GM21717 (cell line): ENCODE data around the gene SMG6.
"Not testable (repeated sequence)": the region's sequence is repeated elsewhere in the genome, so short reads cannot be mapped to it uniquely, and the experiment has no call there.

ENCODE experiments used
- ATAC-seq: cut with Tn5 transposase; IDR thresholded peaks from one replicate; pipeline ENCODE4 v1.9.1; 2021; ENCODE audit warnings: mild to moderate bottlenecking, moderate library complexity; ENCODE audit not compliant: unreplicated experiment

The SMG6 gene

DNA sequence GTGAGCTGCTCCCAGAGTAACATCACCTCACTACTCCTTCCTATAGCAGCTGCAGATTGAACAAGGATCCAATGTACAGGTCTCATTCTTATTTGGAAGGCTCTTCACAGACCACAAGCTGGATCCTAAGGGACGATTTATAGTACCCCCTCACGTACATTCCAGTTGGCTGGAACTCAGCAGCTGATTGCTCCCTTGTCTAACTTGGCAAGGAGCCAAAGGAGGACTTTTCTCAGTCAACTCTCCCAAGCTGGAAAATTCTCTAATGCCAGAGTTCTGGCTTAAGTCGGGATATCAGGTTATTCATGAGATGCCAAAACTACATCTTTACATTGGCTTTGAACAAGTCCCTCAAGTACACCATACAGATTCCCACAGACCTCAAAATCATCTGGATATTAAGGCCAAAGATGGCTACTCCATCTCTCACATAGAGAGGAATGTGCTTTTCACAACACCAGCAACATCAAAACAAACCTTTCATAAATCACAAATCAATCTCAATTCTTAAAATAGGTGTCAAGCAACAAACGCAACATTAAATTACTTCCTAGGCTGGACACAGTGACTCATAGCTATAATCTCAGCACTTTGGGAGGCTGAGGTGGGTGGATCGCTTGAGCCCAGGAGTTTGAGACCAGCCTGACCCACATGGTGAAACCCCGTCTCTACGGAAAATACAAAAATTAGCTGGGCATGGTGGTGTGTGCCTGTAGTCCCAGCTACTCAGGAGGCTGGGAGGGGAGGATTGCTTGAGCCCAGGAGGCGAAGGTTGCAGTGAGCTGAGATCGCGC, 39.3 kb downstream of the SMG6 start:
- no peak for ATAC-seq

DNA sequence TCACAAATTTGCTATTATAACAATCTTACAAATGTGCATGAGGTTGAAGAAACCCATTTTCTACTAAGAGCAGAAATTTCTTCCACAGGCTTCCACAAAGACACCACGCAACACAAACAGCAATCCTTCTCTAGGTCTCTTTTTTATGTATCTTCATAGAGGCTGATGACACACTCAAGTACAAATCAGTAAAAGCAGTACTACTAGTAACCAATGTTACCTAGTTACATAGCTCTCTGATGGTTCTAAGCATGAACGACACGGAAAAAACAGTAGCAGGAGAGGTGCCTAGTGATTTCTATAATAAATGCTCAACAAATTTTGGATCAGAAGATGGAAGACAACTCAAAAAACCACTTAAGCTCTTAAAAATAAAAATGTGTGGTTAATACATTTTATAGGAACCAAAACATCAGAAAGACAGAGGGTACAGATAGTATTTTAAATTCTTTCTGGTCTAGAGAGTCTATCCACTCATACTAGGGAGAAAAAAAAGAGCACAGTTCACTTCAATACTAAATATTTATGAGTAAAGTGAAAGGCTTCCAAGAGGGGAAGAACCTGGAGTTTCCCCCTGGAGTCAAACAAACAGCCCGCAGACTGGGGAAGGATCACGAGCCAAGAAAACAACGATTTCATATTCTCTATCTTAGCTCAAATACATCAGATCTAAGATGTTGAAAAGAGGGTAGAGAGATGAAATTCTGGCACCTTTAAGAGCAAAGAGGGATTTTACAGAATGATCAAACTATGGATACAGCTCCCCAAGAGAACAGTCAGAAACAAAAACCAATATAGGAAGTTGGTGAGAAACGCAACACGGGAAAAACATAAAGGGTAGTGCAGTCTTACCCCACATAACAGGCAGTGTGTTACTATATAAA, 40.2 kb downstream of the SMG6 start:
- no peak for ATAC-seq

DNA sequence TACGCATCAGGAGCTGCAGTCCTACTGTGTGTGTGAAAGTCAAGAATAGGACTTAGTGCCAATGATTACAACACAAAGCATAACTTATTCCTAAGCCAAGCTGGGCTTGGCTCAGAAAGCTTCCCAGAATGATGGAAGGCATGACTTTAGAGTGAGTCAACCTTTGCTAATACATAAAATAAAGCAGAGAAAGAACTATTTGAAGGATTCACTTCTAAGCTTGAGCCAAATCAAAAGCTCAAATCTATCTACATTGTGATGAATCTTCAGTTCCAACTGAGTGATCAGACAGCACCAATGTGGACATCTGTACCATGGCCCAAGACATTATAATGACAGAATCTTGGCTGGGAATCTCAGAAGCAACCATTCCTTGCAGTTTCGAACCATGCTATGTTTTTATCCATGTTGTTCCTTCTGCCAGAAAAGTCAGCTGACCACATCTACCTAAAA, 41.4 kb downstream of the SMG6 start:
- no peak for ATAC-seq

DNA sequence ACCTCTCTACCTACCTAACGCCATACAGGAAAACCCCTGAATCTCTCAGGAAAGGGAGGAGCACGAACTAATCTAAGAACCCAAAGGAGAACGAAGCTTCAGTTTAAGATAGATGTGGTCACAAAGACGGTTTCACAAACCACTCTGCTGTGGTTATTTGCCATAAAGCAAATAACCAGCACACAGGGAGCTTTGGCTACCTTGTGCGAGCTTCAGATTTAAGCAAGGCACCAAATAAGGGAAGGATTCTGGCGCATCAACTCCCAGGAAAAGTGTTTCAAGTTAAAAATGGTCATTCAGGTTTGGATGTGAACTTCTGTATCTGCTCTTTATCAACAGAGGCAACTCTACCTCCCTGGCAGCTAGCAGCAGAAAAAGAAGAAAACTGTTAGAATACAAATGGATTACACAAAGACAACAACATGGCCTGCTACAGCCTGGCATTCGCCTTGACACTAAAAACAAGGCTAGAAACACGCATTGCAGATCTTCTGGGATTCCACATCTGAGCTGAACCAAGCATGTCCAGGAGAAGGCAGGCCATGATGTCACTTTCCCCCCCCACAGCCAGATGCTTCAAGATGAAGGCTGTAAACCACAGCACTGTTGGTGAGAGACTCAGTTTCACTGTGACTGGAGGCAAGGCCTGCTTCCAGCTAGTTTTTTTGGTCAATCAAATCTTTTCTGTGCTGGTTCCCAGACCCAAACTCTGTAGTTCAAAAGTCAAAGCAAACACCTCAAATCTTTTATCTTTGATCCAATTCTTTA, 43.6 kb downstream of the SMG6 start:
- ATAC-seq: peak; percentile 69

DNA sequence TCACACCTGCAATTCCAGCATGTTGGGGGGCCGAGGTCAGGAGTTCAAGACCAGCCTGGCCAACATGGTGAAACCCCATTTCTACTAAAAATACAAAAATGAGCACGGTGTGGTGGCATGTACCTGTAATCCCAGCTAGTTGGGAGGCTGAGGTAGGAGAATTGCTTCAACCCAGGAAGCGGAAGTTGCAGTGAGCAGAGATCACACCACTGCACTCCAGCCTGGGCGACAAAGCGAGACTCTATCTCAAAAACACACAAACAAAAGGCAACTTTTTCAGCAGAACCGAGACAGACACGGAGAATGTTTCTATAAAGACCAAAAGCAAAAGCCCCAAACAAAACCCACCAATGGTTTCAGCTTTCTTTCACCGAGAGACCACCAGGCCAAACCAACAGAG, 44.8 kb downstream of the SMG6 start:
- ATAC-seq: not testable (repeated sequence)

DNA sequence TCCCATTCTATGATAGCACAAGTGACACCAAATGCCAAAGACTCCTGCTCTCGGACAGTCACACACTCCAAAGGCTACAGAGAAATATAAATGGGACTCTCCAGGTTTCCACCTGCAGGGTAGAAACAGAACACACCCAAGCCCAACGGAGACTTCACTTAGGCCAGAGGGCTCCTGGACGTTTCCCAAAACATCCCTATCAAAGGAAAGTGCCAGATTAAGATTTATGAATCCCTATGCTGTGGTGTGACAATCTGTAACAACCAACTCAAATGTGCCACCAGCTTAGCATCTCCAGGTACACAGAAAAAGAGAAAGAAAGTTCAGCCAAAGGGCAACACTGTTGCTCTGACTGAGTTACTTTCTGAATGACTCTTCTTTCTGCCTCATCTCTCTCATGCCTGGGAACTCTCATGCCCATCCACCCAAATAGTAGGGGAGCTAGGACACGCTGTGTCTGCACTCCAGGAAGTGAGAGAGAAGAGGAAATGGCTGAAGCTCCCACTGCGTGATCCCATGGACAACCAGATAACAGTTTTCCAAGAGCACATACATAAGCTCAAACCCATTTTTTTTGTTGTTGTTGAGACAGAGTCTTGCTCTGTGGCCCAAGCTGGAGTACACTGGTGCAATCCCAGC, 49.7 kb downstream of the SMG6 start:
- peak; percentile 84 for ATAC-seq

DNA sequence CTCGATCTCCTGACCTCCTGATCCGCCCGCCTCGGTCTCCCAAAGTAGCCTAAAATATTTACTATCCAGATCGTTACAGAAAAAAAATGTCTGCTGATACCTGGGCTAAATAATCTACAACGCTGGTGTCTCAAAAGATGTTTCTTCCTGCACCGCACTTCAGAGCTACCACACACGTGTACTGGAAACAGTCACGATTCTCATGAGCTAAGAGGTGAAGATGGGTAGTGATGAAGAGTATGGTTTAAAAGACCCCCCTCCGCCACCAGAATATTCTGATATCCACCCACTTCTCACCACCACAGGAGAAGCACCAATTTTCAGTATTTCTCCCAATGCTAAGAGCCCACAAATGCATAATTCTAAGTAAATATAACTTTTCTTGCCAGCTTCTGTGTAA, 50.2 kb downstream of the SMG6 start:
- no peak for ATAC-seq

DNA sequence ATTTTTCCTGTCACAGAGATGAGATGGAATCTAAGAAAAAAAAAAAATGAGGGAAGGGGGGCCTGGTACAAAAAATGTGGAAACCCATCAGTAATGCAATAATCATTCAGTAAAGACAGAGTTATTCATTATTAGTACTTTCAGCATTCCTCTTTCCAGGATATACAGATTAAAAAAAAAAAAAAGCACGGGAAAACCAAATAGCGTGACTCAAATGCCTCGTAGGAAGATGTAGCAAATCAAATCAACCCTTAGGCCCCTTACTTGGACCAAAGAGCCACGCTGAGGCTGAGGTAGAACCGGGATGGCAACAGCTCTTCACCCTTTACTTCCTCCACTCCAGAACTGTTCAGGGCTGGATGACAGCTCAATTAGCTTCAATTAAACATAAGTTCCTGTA, 52.5 kb downstream of the SMG6 start:
- no peak for ATAC-seq

DNA sequence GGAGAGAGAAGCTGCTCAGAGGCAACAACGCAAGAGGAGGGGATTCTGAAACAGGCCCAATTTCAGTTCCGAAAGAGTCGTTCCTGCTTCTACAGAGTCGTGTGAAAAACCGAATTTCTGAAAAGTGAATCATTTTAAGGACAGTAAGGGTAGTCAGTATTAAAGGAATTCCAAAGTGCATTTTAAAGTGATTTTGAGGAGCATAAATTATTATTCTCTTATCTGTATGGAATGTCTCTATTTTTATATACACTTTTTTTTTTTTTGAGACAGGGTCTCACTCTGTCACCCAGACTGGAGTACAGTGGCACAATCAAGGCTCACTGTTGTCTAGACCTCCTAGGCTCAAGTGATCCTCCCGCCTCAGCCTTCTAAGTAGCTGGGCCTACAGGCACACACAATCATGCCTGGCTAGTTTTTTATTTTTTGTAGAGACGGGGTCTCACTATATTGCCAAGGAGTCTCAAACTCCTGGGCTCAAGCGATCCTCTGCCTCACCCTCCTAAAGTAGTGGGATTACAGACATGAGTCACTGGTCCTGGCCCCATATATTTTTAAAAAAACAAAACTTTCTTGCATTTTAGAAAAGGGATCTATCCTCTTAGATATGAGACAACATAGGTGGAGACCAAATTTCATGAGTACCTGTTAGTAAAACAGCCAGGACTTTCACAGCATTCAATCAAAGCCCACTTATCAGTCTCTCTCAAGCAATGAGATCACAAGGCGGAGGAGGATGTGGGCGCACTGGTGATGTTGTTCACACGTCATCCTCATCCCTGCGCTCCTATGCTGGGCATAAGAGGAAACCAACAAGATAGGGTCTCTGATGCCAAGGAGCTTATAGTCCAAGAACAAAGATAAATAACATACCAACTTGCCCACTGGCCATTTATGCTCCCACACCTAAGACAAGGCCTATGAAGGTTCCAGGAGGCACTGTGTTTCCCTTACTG, 53.2 kb downstream of the SMG6 start:
- no peak for ATAC-seq

DNA sequence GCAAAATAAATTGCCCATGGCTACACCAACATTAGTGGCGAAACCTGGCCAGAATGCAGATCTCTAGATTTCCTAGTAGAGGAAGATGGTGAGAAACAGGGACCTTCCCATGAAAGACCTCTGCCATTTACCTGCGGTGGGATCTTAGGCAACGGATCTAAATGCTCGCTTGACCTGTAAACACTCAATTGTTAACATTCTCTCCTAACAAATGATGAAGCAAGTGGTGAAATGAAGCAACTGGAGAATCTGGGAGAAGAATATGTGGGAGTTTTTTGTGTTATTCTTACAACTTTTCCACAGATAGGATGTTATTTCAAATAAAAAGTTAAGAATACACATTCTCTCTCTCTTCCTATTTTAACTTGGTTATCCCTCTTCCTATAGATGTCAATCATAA, 56.6 kb downstream of the SMG6 start:
- no peak for ATAC-seq

DNA sequence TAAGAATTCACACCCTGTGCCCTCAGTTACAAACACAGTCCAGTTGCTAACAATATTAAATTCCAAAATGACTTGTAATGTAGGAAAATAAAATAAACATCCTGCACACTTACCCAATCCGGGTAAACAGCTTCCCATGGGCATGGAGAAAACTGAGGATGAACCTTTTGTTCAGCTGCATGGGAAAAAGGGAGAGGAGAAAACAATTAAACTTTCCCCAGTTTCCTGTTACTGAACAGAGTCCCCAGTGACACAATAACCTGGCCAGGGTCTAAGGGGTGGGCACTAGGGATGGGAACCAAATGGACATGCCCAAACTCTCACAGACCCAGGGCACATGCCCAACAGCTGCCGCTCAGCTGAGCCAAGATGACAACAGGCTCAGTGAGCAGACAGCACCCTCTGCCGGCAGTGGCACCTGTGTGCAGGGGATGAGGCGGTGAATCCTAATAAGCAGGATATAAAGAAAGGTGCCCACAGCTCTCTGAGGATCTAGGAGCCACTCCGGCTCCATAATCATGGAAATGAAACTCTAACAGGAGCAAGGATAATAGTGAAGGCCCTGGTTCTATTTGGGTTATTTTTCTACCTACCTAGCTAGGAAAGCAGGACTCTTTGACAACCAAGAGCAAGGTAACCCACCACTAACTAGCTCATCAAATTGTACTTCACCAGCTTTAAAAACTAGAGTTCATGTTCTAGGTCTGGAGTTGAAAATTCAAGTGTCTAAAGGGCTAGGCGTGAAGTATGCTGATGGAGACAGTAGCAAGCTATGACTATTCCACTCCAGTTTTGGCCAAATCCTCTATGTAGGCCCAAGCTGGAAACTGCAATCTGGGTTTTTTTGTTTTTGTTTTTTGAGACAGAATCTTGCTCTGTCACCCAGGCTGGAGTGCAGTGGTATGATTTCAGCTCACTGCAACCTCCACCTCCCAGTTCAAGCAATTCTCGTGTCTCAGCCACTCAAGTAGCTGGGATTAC, 58.8 kb downstream of the SMG6 start:
- ATAC-seq: no peak

DNA sequence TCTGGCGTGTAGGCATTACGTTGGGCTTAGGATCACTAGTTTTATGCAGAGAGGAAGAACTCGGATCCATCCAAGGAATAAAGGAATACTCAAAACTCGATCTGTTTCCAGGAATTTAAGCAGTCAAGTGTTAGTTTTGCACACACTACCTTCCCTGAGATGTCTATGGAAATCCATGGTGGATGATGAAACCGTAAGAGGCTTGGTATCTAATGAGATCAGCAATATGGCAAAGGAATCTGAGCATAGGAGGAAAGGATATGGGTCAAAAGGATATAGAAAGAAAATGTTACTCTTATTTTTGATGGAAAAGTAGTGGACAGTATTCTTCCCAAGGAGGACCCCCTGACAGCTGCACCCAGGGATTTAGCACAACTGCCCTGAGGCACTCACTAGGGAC, 59.6 kb downstream of the SMG6 start:
- no peak for ATAC-seq

DNA sequence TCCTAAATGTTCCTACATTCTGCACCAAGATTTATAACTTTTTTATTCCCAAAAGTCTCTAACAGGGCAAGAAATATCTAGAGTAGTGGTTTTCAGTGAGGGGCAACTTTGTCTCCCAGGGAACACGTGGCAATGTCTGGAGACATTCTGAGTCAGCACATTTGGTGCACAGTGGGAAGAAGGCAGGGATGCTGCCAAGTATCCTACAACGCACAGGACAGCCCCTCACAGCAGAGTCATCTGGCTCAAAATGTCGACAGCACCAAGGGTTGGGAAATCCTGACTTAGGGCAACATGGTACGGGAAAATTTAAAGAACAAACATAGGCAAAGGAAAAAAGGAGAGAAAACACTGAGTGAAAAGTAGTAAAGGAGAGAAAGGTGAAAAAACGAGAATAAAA, 61.8 kb downstream of the SMG6 start:
- no peak for ATAC-seq

DNA sequence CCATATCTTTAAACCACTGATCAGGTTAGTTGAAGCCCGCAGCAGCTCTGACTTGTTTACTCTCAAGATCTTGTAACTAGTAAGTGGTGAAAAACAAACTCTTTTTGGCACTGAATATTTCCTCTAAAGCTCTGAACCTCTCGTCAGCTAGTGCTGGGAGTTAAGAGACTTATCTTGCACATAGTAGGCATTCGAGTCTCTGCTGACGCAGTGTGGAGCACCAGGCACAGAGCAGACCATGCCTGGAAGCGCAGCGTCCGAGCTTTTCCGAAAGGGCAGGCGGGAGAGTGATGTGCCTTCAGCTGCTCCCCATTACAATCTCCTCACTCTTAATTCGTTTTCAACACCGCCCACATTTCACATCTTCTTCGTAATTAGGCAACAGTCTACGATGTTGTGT, 63.0 kb downstream of the SMG6 start:
- no peak for ATAC-seq

DNA sequence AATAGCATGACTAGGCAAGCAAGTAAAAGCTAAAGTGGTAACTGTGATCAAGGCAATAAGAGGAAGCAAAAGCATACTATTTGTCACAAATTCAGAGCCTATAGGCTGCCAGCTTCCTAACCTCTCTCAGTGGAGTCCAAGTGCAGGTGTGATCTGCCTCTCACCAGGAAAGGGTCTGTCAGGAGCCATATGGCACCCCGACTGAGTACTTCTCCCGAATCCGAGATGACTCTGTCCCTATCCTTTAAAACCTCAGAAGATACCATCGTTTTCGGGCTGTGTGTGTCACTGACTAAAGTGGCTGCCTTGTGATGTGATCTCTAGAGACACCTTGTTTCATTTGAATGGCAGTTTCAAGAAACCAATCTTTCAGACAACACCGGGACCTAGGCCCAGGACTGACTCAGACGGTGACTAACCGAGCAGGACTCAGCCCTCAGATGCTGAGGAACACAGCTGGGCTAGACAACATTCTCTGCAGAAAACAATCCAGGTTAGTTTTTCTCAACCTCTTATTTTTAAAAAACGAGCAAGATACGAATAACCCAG, 63.6 kb downstream of the SMG6 start:
- ATAC-seq: peak; percentile 52

DNA sequence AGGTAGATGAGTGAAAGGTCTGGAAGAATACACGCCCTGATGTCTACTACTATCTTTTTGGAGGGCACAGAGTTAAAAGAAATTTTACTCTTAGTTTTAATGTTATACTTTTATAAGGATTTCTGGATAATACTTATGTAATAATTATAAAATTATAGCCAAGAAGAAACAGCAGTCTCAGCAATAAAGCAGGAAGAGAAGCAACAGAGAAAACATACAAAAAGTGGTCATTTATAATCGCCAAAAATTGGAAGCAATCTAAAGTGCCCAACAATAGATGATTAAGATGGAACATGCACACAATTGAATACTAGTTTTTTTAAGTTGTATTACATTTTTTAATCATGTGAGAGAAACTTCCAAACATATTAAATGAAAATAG, 64.4 kb downstream of the SMG6 start:
- no peak for ATAC-seq

DNA sequence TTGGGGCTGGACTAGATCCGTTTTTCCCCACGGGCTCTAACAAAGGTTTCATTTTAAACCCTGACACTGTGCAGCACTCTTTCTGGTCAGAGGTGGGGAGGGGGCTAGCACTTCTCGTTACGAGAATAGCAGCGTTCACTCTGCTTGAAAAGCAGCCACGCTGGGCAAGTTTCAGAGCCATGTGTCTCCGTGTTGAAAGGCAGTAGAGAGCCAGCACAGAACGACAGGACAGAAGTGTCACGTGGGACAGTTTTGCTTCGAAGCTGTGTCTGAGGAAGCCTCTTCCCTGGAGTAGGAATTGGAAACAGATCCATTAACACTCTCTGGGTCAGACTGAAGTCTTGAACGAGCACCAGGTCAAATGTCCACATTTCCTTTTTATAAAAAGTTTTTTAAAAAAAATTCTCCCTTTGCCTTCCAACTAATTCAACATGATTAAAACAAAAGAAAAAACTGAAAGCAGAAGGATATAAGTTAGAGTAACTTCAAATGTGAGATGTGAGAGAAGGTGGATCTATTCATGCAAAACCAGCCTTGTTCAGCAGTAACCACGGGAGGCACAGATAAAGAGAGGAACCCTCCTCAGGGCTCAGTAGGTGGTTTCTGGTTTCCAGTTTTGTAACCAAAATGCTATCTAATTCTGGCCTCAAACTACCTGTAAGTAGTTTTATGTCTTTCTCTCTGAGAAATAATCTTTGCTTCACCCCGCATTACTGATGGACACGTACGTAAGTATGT, 65.0 kb downstream of the SMG6 start:
- peak; percentile 64 for ATAC-seq

DNA sequence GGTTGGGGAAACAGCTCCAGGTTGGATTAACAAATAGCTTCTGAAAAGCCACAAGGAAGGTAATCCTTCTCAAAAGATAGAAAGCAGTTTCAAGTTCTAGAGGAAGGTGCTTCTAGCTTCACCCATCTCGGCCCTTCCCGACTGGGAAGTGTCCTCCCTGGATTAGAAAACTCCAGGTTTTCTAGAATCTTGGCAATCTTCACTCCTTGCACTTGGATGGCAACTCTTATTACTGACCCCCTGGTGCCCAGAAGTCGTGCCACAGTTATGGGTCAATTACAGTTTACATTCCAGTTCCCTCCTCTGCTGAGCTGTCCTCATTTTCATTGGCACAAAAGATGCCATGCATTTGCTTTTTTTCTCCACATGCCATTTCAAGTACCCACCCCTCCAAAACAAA, 65.6 kb downstream of the SMG6 start:
- no peak for ATAC-seq
